ENCODE data around the gene CLEC17A.
"Not testable (repeated sequence)": the region's sequence is repeated elsewhere in the genome, so short reads cannot be mapped to it uniquely, and the experiment has no call there.

The CLEC17A gene

DNA sequence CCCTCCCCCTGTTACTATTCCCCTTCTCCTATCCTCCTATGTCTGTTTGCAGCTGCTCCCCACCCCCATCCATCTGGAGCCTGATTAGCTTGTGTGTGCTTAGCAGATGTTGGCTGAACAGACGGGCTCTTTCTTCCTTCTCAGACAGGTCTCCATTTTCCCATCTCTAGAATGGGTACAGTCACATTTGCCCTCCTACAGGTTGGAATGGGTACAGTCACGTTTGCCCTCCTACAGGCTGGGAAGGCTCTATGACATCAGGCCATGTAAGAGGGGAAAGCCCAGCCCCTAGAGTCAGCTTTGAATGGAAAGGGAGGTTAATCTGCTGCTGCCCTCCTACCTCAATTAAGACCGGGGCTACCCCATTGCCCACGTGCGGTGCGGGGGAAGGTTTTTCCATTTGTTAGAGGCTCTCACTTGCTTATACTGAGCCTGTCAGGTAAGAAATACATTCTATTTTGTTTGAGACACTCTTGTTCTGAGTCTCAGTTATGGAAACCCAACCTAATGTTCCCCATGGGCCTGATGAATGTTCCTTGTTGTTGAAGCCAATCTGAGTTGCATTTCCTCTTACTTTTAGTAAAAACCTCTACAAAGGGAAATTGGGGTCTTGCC is 2.2 kb upstream of the CLEC17A start:
- ATAC-seq: peak; percentile 41
- DNase-seq: peak; percentile 77

DNA sequence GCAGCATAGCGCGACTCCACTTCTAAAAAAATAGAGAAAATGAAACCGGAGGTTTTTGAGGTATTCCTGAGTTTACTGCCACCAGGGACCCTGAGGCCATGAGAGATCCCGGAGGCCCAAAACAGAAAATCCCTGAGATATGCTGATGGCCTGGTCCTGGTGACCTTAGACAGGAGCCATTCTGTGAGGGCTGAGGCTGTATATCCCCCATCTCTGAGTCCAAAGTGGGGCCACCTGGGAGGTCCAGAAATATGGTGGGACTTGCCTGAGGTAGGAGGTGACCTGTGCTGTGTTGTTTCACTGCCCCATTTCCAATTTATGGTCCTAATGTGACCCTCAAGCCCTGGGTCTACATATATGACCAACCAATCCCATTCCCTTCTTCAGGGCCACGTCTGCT is 1.5 kb downstream of the CLEC17A start:
- not testable (repeated sequence) for ATAC-seq, DNase-seq

GRCh38 chr19:14585187-14585586 is 2.3 kb downstream of the CLEC17A start:
- peak; percentile 95 for ATAC-seq
- peak; percentile 45 for DNase-seq

- peak; percentile 72 for ATAC-seq
- DNase-seq: not testable (repeated sequence)
Measured at GRCh38 chr19:14589433-14589832, 6.5 kb downstream of the CLEC17A start.

DNA sequence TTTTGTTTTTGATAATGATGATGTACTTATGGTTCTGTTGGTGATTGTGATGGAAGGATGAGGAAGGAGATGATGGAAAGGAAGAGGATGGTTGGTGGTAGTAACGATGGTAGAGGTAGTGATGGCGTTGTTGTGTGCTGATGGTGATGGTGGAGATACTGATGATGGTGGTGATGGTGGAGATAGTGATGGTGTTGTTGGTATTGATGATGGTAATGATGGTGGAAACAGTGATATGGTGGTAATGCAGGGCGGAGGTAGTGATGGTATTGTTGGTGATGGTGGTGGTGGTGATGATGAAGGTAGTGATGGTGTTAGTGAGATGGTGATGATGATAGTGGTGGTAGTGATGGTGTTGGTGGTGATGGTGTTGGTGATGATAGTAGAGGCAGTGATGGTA is 12.7 kb downstream of the CLEC17A start:
- ATAC-seq (no peak), DNase-seq (no peak)

GRCh38 chr19:14599548-14600147 is 16.8 kb downstream of the CLEC17A start:
- no peak for DNase-seq
- no peak for ATAC-seq

DNA sequence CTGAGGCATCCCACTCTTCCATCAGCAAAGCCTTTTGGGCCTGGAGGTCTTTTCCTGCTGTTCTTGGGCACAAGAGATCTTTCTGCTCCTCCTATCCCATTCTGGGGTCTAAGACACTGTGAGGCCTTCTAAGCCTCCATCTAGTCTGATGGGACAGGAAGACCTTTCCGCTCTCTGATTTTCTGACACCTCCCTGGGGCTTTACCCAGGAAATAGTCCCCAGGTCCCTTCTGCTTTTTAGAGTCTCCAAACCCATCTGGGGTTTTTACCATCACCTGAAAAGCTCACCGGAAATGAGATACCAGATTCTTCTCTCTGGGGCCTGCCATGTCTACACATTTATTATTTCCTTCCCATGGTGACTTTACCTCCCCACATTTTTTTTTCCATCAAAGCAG is 21.1 kb downstream of the CLEC17A start:
- peak; percentile 80 for ATAC-seq

DNA sequence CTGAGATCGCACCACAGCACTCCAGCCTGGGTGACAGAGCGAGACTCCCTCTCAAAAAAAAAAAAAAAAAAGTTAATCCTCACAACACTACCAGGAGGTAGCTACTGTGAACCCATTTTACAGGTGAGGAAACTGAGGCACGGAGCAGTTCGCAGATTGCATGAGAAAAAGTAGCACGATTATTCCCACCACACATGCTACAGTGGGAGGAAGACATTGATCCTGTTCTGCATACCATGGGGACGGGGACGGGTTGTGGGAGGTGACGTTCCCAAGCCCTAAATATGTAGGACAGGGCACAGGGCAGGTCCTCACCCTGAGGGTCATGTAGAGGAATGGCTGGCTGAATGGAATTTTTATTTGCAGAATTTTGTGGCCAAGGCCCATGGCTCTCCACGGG is 23.7 kb downstream of the CLEC17A start:
- ATAC-seq (no peak), DNase-seq (no peak)

More for the DNA sequence above, 21.1 kb downstream of the CLEC17A start:
- no peak for DNase-seq

- ATAC-seq (no peak), DNase-seq (no peak)
Measured at GRCh38 chr19:14611051-14611450, 28.2 kb downstream of the CLEC17A start.

- not testable (repeated sequence) for ATAC-seq, DNase-seq
Measured at GRCh38 chr19:14612242-14612641, 29.4 kb downstream of the CLEC17A start.

DNA sequence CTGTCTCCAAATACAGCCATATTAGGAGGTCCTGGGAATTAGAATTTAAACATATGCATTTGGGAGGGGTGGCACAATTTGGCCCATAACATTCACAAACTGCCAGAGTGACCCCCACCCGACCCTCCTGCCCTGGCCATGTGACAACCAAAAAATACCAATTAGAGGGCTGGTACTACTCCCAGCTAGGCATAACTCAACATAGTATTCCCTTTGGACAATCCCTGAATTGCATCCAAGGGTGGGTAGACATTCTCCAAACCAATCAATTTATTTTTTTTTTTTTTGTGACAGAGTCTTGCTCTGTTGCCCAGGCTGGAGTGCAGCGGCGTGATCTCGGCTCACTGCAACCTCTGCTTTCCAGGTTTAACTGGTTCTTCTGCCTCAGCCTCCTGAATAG is 29.8 kb downstream of the CLEC17A start:
- ATAC-seq: no peak
- DNase-seq: no peak

DNA sequence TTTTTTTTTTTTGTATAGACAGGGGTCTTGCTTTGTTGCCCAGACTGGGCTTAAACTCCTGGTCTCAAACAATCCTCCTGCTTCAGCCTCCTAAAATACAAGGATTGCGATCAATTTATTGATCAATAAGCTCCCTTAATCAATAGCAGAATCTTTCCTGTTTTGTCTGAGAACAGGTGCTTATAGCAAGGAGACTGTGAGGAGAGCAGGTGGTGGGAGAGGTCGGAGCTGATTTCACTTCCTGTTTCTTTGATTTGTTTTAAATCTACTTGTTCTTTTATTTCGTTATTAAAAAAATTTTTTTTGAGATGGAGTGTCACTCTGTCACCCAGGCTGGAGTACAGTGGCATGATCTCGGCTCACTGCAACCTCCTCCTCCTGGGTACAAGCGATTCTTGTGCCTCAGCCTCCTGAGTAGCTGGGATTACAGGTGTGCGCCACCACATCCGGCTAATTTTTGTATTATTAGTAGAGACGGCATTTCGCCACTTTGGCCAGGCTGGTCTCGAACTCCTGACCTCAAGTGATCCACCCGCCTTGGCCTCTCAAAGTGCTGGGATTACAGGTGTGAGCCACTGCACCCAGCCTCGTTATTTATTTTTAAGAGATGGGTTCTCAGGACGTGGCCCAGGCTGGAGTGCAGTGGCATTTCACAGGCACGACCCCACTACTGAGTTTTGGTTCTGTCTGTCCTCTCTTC is 30.7 kb downstream of the CLEC17A start:
- not testable (repeated sequence) for ATAC-seq, DNase-seq

DNA sequence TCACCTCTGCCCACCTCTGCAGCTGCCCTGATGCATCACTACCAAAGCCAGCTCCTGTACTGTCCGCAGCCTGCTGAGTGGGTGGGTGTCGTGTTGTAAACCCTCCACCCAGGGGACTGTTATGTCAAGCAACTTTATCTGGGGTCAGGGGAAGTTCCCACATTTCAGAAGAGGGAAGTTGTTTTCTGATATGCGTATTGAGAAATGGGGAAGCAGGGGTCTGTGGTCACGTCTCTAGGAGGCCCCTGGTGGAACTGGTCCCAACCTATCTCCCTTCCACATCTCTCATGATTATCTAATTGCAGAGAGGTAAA is 31.2 kb downstream of the CLEC17A start:
- DNase-seq (peak; percentile 24), ATAC-seq (peak; percentile 68)

- ATAC-seq: no peak
- DNase-seq: no peak
Measured at GRCh38 chr19:14615623-14616022, 32.7 kb downstream of the CLEC17A start.

DNA sequence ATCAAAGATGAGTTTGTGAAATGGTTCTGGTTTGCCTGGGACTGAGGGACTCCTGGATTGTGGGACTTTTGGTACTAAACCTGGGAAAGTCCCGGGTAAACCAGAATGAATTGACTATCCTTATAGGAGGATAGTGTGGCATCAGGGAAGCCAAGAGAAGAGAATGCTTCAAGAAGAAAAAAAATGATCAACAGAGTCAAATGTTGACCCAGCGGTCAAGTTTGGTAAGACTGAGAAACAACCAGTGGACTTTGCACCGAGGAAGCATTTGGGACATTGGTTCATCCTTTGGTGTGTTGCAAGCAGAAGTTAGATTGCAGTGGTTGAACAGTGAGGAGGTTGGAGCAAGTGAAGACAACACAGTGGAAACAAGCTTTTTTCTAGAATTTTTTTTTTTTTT is 33.5 kb downstream of the CLEC17A start:
- ATAC-seq (no peak), DNase-seq (no peak)

DNA sequence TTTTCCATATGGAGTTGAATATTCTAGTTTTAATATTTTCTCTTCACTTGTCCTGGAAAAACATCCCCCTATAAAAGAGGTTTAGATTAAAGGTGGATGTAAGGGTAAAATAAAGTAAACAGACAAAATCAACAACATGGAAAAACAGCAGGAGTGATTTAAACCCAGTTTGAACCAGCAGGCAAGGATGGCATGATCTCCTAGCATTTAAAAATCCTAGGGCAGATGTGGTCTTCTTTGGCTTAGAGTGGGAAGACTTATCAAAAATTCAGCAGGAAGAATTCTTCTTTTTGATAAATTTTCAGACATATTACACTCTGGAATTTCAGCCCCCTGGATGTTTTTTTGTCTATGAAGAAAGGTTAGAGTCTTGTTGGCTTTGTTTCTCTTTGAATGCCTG is 36.5 kb downstream of the CLEC17A start:
- ATAC-seq: no peak
- DNase-seq: no peak

DNA sequence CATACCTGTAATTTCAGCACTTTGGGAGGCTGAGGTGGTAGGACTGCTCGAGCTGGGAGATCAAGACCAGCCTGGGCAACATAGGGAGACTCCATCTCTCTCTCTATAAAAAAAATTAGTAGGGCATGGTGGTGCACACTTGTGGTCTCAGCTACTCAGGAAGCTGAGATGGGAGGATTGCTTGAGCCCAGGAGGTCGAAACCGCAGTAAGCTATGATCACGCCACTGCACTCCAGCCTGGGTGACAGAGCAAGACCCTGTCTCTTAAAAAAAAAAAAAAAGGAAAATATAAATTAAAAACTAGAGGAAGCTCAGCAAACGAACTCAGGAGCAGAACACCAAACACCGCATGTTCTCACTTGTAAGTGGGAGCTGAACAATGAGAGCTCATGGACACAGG is 41.6 kb downstream of the CLEC17A start:
- ATAC-seq, DNase-seq: not testable (repeated sequence)

DNA sequence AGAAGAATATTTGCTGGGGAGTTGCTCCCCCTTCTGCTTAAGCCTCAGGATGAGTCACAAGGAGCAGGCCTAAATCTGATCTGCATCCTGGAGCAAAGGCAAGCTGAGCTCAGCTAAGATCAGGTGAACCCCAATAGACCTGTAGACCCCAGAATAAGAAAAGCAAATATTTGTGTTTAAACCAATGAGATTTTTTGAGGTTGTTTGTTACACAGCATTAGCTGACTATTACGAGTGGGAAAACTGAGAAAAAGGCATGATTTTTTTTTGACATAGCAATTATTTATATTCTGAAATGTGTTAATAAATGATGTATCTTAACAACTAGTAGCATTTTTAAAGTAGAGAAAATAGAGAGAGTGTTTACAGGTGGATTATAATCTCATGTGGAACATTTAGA is 46.7 kb downstream of the CLEC17A start:
- DNase-seq (no peak), ATAC-seq (no peak)

DNA sequence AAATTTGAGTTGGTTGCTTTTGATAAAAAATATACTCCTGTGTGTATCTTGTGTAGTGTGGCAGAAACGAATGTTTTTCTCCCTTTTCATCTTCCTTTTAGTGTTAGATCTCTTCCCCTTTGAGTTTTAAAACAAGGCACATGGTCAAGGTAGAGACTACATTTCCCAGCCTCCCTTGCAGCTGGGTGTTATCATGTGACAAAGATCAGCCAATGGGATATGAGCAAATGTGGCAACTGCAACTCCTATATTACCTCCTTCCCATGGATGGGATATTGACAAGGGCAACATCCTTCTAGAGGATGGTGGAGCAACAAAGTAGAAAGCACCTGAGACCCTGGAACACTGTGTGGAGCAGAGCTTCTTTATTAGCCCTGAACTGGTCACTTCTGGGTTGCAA is 49.4 kb downstream of the CLEC17A start:
- ATAC-seq (no peak), DNase-seq (peak; percentile 7)

- no peak for ATAC-seq
Measured at GRCh38 chr19:14639536-14640277, 56.8 kb downstream of the CLEC17A start.

DNA sequence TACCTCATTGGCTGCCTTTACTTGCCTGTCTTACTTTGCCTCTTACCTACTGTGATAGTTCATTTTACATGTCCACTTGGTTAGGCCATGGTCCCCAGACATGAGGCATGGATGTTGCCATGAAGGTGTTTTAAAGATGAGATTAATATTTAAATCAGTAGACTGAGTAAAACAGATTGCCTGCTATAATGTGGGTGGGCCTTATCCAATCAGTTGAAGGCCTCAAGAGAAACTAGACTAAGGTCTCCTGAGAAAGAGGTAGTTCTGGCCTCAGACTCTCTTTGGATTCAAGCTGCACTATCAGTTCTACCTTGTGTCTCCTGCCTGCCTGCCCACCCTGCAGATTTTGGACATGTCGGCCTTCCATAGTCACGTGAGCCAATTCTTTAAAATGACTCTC is 65.6 kb downstream of the CLEC17A start:
- ATAC-seq (no peak), DNase-seq (no peak)

More at GRCh38 chr19:14639536-14640277, 56.8 kb downstream of the CLEC17A start:
- DNase-seq: no peak

- no peak for ATAC-seq
- no peak for DNase-seq
Measured at GRCh38 chr19:14649020-14649419, 66.1 kb downstream of the CLEC17A start.

DNA sequence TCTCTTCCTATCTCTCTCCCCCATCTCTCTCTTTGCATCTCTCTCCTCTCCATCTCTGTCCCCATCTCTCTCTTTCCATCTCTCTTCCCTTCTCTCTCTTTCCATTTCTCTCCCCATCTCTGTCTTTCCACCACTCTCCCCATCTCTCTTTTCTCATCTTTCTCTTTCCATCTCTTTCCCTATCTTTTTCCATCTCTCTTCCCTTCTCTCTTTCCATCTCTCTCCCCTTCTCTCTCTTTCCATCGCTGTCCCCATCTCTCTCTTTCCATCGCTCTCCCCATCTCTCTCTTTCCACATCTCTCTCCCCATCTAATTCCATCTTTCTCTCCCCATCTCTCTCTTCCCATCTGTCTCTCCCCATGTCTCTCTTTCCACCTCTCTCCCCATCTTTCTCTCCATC is 67.3 kb downstream of the CLEC17A start:
- DNase-seq (no peak), ATAC-seq (no peak)
